Measurements from ENCODE around the gene GNG2.

DNA sequence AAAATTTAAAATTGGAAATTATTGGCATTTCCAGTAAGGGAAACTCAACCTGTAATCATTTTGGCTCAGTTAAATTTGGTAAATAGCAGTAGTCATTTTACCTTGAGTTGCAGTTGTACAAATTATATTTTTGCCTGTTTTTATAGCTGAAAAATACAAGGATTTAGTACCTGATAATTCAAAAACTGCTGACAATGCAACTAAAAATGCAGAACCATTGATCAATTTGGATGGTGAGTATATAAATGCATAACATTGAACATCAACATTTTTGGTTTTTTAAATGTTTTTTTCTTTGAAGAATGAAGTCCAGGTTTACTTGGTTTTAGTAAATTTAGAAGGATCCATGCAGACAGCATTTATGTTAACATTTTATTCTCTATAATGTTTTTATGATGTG, 137.9 kb downstream of the GNG2 start:
- TF ChIP-seq POLR2AphosphoS5 (IDR thresholded peaks at IDR 0.05; ENCODE audit: low read depth, low read length) (no peak), TCF7L2 (IDR thresholded peaks at IDR 0.05; ENCODE audit: low read depth, low read length) (no peak)
- TF ChIP-seq, protein P1, sequence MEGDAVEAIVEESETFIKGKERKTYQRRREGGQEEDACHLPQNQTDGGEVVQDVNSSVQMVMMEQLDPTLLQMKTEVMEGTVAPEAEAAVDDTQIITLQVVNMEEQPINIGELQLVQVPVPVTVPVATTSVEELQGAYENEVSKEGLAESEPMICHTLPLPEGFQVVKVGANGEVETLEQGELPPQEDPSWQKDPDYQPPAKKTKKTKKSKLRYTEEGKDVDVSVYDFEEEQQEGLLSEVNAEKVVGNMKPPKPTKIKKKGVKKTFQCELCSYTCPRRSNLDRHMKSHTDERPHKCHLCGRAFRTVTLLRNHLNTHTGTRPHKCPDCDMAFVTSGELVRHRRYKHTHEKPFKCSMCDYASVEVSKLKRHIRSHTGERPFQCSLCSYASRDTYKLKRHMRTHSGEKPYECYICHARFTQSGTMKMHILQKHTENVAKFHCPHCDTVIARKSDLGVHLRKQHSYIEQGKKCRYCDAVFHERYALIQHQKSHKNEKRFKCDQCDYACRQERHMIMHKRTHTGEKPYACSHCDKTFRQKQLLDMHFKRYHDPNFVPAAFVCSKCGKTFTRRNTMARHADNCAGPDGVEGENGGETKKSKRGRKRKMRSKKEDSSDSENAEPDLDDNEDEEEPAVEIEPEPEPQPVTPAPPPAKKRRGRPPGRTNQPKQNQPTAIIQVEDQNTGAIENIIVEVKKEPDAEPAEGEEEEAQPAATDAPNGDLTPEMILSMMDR (IDR thresholded peaks at IDR 0.05), result no peak

Data from Panc1 (cell line).